Measurements from ENCODE around the gene VWA8.

The VWA8 gene

DNA sequence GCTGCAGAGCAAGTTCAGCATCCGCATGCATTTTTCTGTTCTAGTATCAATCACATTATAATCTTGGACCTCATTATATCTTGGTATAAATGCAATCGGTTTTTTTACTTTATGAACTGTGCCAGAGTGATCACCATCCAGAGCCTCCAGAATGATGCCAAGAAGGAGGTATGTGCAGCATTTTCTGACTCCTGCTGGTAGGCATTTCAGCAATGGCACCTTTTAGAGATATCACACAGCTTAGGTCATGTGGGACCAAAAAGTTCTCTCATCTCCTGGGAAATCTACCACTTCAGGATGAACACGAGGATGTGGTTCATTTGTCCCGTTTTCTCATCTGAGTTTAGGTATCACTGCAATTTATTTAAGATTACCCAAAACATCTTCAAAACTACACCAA is 220.4 kb downstream of the VWA8 start:
- no peak for DNase-seq

DNA sequence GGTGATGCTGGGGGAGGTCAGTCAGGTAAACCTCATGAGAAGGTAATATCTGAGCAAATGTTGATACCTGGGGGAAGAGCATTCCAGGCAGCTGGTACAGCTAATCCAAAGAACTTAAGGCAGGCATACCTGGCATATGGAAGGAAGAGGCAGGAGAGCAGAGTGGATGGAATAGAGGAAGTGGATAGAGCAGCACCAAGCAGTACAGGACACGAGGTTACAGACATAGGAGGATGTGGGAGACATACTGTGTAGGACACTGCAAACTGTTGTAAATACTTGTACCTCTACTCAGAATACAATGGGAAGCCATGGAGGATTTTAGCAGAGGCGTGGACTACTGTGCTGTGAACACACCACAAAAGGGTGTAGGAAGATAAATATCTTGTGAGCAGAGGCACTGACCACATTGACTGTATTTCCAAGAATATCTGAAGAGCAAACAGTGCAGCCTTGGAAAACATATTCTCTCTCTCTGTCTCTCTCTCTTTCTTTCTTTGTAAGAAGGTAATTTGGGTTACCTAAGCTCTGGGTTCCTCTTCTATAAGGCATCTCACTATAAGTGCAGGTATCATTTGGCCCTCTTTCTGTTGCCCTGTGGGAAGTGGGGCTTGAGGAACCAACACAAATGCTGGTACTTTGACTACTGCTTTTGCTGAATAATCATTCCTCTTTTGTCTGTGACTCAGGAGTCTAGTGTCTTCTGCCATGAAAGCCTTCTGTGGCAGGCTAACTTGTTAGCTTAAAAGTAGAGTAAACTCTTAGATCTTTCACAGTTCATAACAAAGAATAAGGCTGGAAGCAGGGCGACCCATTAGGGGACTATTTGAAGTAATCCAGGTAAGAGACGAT is 238.0 kb downstream of the VWA8 start:
- no peak for DNase-seq

DNA sequence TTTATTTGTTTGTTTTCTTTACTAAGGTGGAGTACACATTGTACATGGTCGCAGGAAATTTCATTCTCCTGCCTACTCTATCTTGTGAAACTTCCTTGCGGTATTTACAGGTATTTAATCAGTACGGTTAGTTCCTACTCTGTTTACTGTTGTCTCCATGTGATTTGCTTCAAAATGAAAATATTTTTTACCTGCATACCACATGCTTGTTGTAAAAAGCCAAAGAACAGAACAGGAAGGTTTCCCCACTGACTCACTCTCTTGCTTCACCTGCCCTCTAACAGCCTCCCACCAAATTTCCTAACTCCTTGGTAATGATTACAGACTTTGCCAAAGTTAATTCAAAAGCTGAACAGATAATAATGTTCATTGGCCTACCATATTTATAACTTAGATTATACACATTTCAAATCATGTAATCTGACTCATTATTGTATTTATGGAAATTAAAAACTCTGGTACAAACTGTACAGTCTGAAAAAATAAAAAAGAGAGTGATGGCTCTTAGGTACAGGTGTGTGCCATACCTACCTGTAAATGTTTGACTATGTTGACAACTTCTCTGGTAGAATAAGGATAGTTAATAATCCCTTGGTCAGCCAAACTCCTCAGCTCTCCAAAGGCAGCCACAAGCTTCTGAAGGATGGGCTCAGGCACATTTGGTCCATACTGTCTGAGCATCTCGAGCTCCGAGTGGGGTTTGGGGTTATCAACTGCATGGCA is 239.9 kb downstream of the VWA8 start:
- no peak for DNase-seq

DNA sequence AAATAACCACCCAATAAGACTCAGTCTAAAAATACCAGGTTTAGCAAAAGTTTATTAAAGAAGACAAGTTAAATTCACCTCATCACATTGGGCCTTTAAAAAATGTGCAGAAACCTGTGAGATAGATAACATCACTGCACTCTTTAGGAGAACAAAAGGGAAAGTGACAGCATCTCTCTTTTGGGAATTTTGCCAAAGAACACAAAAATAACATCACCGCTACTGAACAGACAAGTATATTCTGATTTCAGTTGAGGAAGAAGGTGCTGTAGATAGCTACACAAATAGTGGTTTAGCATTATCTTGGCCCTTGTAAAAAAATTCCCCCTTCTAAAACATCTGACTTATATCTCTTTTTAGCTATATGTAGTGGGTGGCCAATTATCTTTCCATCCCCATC is 244.7 kb downstream of the VWA8 start:
- no peak for DNase-seq

DNA sequence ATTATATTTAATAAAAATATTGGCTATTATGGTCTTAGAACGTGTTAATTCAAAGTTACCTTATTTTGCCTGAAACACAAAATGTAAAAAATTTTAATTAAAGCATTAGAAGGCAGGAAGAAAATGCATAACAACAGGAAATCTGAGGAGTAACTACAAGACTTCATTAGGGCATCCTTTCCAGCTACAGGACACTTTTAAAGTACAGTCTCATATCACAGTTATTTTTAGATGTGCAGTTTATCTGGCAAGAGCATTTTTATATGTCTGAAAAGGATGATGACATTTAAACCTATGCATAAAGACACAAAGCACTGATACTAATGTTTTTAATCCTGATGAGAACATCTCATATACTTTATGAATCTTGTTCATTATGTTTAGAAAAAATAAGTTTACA is 247.5 kb downstream of the VWA8 start:
- no peak for DNase-seq

DNA sequence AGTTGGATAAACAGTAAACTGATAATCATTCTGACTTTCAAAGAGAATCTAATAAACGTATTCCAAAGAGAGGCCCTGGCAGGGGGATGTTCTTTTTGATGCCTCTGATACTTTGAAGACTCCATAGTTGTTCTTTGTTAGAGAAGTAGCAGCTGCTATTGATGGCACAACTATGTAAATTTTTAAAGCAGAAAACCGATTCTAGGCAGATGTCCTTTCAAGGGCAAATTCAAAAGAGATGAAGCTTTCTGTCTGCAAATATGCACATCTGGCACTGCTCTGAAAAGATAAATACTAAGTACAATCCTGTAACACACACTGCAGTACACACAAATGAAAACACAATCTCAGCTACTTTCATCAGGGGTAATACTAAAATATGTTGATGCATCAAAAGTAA is 250.1 kb downstream of the VWA8 start:
- no peak for DNase-seq

DNA sequence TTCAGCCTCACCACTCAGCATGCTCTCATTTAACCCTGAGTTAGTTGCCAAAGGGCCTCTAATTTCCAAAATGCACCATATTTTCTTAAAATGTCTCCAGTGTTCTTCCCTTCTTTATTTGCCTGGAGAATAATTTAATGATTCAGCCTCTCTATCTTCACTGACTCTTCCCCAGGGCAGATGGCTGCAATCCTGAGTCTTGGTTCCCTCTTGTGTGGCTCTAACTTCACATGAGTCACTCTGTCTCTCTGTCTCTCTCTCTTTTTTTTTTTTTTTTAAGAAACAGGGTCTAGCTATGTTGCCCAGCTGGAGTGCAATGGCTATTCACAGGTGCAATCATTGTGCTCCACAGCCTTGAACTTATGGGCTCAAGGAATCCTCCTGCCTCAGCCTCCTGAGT is 251.4 kb downstream of the VWA8 start:
- no peak for DNase-seq

DNA sequence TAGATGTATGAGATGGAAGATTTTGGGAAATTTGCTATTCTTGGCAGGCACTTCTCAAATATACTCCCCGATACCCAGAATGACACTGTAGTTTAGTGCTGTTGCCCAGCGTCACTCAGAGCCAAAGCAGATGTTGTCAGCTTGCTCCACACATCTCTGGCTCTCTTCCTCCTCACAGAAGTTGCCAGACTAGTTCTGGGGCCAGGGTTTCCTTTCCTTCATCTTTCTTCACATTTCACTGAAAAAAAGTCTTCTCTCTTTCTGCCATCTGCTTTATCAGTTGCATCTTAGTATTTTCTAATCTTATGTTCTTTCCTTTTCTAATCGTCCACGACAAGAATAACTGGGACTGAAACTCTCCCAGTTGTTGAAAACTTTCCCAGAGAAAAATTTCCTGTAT is 252.2 kb downstream of the VWA8 start:
- no peak for DNase-seq

DNA sequence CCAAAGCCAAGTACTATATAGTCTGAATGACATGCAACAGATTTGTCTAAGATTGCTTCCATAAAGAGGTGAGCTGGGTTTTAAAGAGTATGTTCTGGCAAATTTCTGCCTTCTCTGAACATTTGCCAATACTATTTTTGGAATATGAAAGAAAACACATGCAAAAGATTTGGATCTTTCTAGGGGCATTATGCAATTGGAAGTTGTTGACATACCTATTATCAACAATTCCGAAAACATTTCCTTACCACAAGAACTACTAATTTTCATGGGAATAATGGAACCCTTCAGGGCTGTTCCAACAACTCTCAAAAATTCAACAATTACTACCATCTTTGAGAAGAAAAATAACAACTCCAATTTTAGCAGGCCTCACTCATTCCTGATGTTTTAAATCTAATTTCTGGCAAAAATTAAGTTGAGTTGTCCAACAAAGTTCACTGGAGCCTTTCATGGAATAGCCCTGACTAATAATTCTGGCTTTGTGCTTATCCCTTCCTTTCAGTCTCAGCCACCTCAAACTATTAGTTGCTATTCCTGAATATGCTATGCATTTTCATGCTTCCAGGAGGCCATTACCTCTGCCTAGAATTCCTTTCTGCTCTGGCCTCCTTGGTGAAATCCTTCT is 253.6 kb downstream of the VWA8 start:
- DNase-seq: no peak

DNA sequence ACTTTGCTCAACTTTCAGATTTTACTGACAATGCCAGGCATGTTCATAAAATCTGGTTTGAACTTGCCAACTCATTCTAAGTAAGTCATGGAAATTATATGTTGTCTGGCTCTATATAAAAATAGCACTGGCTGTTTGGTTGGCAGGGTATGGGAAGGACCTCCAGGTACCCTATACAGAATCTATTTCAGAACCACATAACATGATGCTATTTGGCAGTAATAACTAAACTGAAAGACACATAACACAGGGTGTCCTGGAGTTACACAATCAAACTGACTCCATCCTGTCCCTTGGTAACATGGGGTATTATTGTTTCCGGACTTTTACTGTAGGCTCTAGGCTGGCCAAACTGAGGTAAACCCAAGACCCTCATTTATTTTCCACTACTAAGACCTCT is 254.8 kb downstream of the VWA8 start:
- no peak for DNase-seq

DNA sequence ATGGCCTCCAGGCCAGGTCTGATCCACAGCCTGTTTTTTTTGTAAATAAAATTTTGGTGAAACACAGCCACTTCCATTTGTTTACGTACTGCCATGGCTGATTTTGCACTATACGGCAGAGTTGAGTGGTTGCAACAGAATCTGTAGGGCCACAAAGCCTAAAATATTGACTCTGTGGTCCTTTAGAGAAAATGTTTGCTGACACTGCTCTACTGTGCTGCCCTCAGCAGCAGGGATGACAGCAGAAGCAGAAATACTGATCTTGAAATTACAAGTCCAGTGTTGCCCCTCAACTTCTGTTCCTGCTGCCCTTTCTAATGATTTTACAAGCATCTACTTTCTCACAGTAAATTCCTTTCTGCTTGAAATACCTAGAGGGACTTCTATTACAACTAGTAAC is 258.4 kb downstream of the VWA8 start:
- no peak for DNase-seq

DNA sequence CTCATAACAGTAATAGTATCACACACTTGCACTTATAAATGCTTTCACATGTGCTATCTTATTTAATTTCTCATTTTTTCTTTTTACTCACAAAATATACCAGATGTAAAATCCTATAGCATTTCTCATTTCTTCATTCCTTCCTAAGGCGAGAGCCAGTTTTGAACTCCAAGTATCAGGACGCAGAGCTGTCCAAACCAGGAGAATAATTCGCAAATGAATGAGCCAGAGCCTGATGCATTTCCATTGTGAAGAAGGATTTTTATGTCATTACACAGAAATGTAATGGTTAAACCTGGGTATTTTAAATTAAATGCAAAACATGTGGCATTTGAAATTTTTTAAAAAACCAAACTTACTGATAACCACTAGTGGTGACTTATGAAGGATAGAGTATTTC is 259.2 kb downstream of the VWA8 start:
- no peak for DNase-seq

DNA sequence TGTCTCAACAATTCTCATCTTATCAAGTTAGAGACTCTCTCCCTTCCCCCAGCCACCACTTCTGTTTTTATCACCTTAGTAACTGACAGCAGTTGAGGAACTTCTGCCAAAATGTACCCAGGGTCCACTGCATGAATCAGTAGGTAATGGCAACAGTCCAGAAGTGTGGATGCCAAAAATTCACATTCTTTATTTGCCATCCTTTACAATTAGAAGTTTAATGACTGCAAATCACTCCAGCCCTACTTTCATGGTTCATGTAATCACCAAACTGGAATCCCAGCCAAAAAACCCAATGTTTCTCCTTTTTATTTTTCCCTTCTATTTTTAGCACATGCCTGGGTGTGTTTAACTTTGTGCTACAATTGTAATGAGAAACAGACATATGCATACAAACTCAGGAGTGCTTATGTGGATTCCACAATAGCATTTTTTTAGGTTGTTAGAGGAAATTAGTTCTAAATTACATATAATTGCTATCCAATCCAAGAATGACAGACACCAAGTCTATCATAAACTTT is 260.1 kb downstream of the VWA8 start:
- DNase-seq: no peak

DNA sequence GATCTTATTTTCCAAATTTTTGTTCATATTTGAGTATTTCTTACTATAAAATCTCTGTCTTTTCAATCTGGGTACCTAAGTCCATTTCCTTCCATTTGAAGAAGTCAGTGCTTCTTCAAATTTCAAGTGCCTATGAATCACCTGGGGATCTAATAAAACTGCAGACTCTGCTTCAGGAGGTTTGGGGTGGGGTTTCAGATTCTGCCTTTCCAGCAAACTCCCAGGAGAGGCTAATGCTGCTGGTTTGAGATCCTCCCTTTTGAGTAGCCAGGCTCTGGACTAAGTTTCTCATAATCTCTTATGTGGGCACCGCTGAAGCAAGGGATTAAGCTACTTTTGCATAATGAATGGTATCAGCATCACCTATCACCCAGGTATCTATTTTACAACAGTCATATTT is 261.1 kb downstream of the VWA8 start:
- DNase-seq: no peak

DNA sequence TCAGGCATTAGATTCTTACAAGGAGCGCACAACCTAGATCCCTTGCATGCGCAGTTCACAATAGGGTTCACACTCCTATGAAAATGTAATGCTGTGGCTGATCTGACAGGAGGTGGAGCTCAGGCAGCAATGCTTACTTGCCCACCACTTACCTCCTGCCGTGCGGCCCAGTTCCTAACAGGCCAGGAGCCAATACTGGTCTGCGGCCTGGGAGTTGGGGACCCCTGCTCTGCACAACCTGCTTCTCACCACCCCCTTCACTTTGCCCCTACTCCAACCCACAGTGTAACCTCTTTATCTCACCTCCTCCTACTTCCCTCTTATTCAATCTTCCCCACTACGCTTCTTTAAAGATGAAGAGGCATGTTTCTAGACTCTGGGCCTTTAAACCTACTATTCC is 263.3 kb downstream of the VWA8 start:
- no peak for DNase-seq

DNA sequence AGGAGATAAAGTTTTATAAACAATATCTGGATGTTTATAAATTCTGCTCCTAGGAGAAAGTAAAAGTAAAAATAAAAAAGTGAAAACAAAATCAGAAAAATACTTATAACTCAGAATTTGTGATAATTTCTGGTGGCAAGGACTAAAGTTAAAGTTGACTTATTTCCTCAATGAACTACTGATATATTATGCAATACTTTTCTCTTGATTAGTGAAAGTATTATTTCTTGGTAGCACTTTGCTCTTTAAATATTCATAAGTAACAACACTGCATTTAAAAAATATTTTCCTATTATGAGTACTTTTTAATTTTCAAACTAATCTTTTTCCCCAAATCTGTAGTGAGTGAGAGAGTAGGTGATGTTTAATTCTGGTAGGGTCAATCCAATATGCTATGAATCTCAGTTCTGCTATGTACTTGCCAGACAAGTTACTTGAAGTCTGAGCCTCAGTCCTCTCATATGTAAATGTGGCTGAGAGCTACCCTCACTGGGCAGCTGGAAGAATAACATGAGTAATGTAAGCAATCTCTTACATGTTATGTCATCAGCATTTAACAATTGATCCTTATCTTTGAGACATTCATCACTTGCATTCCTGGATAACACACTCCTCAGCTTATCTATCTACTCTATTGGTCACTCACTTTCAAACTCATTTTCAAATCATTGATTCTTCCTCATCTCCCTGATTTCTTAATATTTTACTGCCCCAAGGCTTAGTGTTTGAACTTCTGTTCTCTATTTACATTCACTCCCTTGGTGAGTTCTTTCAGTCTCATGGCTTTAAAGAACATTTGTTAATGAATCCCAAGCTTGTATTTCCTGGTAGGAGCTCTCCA is 264.5 kb downstream of the VWA8 start:
- DNase-seq: no peak

DNA sequence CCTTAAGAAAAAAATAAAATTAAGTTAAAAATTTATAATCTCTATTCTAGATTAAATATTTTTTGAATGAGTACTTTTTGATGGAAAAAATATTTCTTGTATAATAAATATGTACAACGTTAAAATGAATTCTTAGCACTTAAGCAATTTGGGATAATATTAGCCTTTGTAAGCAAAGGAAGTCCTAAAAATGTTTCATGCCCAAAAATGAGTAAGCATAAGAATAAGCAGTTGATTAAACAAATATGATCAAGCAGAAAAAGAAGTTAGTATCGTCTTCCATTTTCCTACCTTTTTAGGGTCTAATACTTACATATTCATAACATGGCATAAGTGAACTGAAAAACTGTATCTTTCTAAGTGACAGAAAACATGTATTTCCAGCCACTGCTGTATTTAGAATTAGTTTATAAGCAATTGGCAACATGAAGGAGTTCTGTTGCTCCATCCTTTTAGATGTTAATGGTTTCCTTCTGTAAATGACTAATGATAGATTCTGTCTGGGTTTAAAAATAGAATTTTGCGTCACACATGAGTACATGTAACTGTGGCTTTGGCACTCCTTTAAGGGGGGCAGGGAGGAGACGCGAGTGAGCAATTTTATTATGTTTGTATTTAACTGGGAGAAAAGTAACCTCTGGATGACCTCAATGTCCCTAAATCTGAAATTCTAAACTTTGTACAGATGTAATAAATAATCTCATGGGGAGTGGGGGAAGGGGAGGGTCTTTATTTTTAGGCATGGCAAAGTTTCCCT is 266.2 kb downstream of the VWA8 start:
- DNase-seq: peak in 1 of 2 donors; percentile 29

DNA sequence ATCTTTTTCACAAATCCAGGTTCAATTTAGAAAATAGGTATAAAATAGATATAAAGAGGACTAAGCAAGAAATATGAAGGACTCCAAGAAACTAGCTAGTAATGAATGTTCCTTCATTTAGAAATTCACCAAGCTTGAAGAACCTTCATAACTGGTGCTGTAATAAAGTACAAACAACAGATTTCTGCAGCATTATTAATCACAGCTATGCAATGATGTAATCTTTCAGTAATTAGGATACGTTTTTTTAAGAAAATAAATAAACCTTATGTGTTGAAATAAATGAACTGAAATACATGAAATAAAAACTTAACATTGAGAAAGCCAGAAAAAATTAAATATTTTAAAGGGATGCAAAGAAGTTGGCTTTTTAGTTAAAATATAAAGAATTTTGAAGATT is 267.5 kb downstream of the VWA8 start:
- DNase-seq: no peak

DNA sequence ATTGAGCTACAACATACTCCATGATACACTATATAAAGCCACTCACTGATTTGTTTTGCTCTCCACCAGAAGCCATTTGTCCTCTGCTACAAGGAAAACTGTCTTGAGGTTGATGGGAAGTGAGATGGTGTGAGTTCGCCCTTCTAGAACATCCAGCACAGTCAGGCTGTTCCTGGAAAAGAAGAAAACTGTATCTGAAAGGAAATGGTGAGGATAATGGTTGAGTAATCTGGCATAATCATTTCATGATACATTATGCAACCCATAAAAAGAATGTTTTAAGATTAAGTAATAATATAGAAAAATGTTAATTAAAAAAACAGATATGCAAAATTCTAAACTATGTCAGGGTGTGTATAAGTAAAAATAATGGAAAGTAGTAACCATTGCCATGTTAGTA is 269.6 kb downstream of the VWA8 start:
- DNase-seq: no peak

DNA sequence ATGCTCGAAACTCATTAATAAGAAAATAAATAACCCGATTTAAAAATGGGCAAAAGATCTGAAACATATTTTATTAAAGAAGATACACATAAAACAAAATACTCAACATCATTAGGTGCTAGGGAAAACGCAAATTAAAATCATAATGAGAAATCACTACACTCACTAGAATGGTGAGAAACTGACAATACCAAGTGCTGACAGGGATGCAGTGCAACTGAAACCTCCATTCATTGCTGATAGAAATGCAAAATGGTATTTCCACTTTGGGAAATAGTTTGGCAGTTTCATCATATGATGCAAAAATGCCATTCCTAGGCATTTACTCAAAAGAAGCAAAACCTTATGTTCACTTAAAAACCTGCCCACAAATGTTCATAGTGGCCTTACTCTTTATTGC is 278.1 kb downstream of the VWA8 start:
- no peak for DNase-seq

DNA sequence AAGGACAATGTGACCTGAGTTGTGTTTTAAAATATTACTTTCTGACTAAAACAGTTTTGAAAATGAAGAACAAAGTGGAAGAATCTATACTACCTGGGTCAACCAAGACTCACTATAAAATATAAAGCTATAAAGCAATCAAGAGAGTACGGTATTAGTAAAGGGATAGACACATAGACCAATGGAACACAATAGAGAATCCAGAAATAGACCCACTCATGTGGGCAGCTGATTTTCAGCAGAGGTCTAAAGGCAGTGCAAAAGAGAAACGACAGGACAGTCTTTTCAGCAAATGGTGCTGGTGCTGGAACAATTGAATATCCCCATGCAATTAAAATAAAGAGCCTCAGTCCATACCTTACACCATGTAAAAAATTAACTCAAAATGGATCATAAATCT is 278.9 kb downstream of the VWA8 start:
- DNase-seq: no peak

DNA sequence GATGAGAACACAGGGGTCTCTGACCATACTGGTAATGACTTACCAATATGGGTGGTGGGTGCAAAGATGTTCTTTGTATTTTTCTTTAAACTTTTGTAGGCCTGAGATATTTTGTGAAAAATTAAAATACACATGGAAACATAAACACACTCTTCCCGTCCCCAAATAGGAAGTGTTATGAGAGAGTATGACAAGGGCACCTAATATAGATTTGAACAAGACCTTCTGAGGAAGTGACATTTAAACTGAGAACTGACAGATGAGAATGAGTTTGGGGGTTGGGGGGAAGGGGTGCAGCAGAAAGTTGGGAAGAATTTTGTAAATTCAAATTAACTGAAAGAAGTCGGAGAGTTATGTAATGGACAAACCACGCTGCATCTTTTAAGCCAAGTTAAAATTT is 279.3 kb downstream of the VWA8 start:
- DNase-seq: no peak

Measured in CD4-positive, alpha-beta T cell treated with Interleukin-4 for 1 hour (primary cell).